A549 (cell line): ENCODE data around the gene PNISR. TPM values are rescaled to one million over a fixed set of nuclear protein-coding genes. Genes with fewer than 3 reads are reported as not detected.

Experiments
- ATAC-seq, 2 experiments: fragments of 200-7000 bp in 1 of 2; fragments of >200 bp in 1 of 2; cut with Nextera tagmentation in 1 of 2; cut with Tn5 transposase in 1 of 2; 3 replicates each; pipeline versions ENCODE4 v1.8.0 to v1.9.1; 2018 to 2020; ENCODE audit warnings: mild to moderate bottlenecking in 1 of 2, moderate library complexity in 1 of 2
- CTCF ChIA-PET: fragments of 300-600 bp; sonication (Branson Sonifier 250); formaldehyde crosslinking; extraction: SDS; loops from one replicate; lab custom pipeline; 2021; ENCODE audit warnings: antibody characterized with exemption, inconsistent platforms; lab: Yijun Ruan, JAX
- POLR2A ChIA-PET: fragments of 350-600 bp; formaldehyde crosslinking; extraction: SDS; loops from one replicate; lab custom pipeline; 2021; ENCODE audit warnings: antibody characterized with exemption, inconsistent platforms; lab: Yijun Ruan, JAX
- DNase-seq, 2 experiments: peaks; one replicate each; pipeline versions ENCODE4 v3.0.0 to v3.0.0-alpha.2; 2011 to 2016; ENCODE audit warnings: low read depth in 1 of 2, low spot score in 1 of 2
- FAIRE-seq: peaks from 2 replicates; lab custom pipeline; 2011; peaks lifted over from hg19 to GRCh38; lab: Jason Lieb, UNC
- H3K27ac ChIP-seq, 2 experiments: fragments of >200 bp; sonication (Bioruptor Twin); formaldehyde crosslinking; 3 replicates each; pipeline ENCODE4 v1.5.1; 2016 to 2017
- H3K4me1 ChIP-seq: fragments of >200 bp; sonication (Bioruptor Twin); formaldehyde crosslinking; 3 replicates; pipeline ENCODE4 v1.6.1; 2016
- H3K4me2 ChIP-seq: fragments of >200 bp; sonication (Bioruptor Twin); formaldehyde crosslinking; 3 replicates; pipeline ENCODE4 v1.6.1; 2016
- H3K4me3 ChIP-seq: fragments of >200 bp; sonication (Bioruptor Twin); formaldehyde crosslinking; 3 replicates; pipeline ENCODE4 v1.5.1; 2016
- H3K9me3 ChIP-seq: fragments of >200 bp; sonication (Bioruptor Twin); formaldehyde crosslinking; 3 replicates; pipeline ENCODE4 v1.6.1; 2016
- ATOH8 ChIP-seq: fragments of 250-450 bp; sonication (Bioruptor Pico); IDR thresholded peaks from 2 replicates; pipeline ENCODE4 v1.5.0; 2020; ENCODE audit warnings: low read depth, mild to moderate bottlenecking, moderate library complexity
- BCL3 ChIP-seq: fragments of >200 bp; sonication (Bioruptor Twin); formaldehyde crosslinking; IDR thresholded peaks from 3 replicates; pipeline ENCODE4 v1.6.1; 2016
- BHLHE40 ChIP-seq: IDR thresholded peaks from 2 replicates; pipeline ENCODE4 v1.6.1; 2012; ENCODE audit warnings: low read depth, low read length, inconsistent platforms
- CEBPB ChIP-seq, 2 experiments: fragments of >200 bp in 1 of 2; sonication (Bioruptor Twin) in 1 of 2; formaldehyde crosslinking in 1 of 2; IDR thresholded peaks; 2 replicates each; pipeline ENCODE4 v1.6.1; 2012 to 2016
- CHD4 ChIP-seq: fragments of 200-600 bp; sonication (generic); IDR thresholded peaks from 2 replicates; pipeline ENCODE4 v1.6.1; 2016; ENCODE audit warnings: antibody characterized with exemption, mild to moderate bottlenecking, borderline replicate concordance
- CTCF ChIP-seq: fragments of >200 bp; sonication (Bioruptor Twin); formaldehyde crosslinking; IDR thresholded peaks from 3 replicates; pipeline ENCODE4 v1.5.1; 2016
- EHF ChIP-seq: fragments of 250-450 bp; sonication (Bioruptor Pico); IDR thresholded peaks from 2 replicates; pipeline ENCODE4 v1.5.0; 2020; ENCODE audit warnings: mild to moderate bottlenecking
- ELK1 ChIP-seq: fragments of 150-350 bp; IDR thresholded peaks from 2 replicates; pipeline ENCODE4 v1.6.1; 2014; ENCODE audit warnings: low read depth, mild to moderate bottlenecking, low read length
- EP300 ChIP-seq, 2 experiments: fragments of >200 bp; sonication (Bioruptor Twin); formaldehyde crosslinking; IDR thresholded peaks; 2 replicates in 1 of 2; 3 replicates in 1 of 2; pipeline ENCODE4 v1.6.1; 2016 to 2017
- ESRRA ChIP-seq: fragments of 150-350 bp; IDR thresholded peaks from 2 replicates; pipeline ENCODE4 v1.6.1; 2014; ENCODE audit warnings: mild to moderate bottlenecking, low read length, borderline replicate concordance
- FOSL2 ChIP-seq, 2 experiments: fragments of 450-650 bp in 1 of 2; fragments of >200 bp in 1 of 2; sonication (Bioruptor Twin) in 1 of 2; formaldehyde crosslinking; IDR thresholded peaks; 2 replicates each; pipeline versions ENCODE4 v1.5.0 to v1.6.1; 2016 to 2020; ENCODE audit warnings: mild to moderate bottlenecking in 1 of 2, moderate library complexity in 1 of 2
- MAX ChIP-seq: IDR thresholded peaks from 2 replicates; pipeline ENCODE4 v1.6.1; 2012
- MAZ ChIP-seq: fragments of 150-350 bp; IDR thresholded peaks from 2 replicates; pipeline ENCODE4 v1.6.1; 2014; ENCODE audit warnings: antibody characterized with exemption, low read depth, low read length, borderline replicate concordance
- NPAS2 ChIP-seq: fragments of 250-450 bp; sonication (Bioruptor Pico); IDR thresholded peaks from 2 replicates; pipeline ENCODE4 v1.8.0; 2022; ENCODE audit warnings: mild to moderate bottlenecking, moderate library complexity, borderline replicate concordance
- RAD21 ChIP-seq, 2 experiments: fragments of >200 bp in 1 of 2; sonication (Bioruptor Twin) in 1 of 2; formaldehyde crosslinking in 1 of 2; IDR thresholded peaks in 1 of 2; conservative IDR thresholded peaks in 1 of 2; 2 replicates in 1 of 2; 3 replicates in 1 of 2; pipeline ENCODE4 v1.6.1; 2012 to 2018; ENCODE audit warnings: inconsistent platforms in 1 of 2
- RARB ChIP-seq: fragments of 250-450 bp; sonication (Bioruptor Pico); IDR thresholded peaks from 2 replicates; pipeline ENCODE4 v1.8.0; 2021; ENCODE audit warnings: mild to moderate bottlenecking, moderate library complexity
- SMC3 ChIP-seq: fragments of >200 bp; sonication (Bioruptor Twin); formaldehyde crosslinking; IDR thresholded peaks from 3 replicates; pipeline ENCODE4 v1.6.1; 2018; ENCODE audit warnings: inconsistent platforms
- TP53 ChIP-seq: fragments of 250-450 bp; sonication (Bioruptor Pico); IDR thresholded peaks from 2 replicates; pipeline ENCODE4 v1.5.0; 2021; ENCODE audit warnings: mild to moderate bottlenecking, moderate library complexity
- WGBS: methylation state at CpG from one replicate; pipeline ENCODE4 v1.1.6; 2017; ENCODE audit errors: missing lambda C conversion rate; 5-methylcytosine and 5-hydroxymethylcytosine counted together
- polyA plus RNA-seq, 4 experiments: library from polyadenylated mRNA; depleted of rRNA in 3 of 4; stranded (reverse); fragments of >200 nt; fragmentation: RNase III in 1 of 4; extraction: RNeasy Plus Mini Kit Qiagen cat#74134 plus additional on column Dnase treatment in 1 of 4; gene quantifications; 2 replicates in 3 of 4; 3 replicates in 1 of 4; pipeline ENCODE4 v1.2.3, GENCODE V29; 2011 to 2017

The PNISR gene
- polyA plus RNA-seq, 2 of the 4 experiments (the other 2 are of a cell fraction): 51.5 to 53.7 TPM

GRCh38 chr6:99424761-99425646, at the start of gene PNISR (continued):
- TF ChIP-seq ATOH8: no peak
- TF ChIP-seq TP53 (CRISPR knock-in tag): no peak
- TF ChIP-seq BHLHE40: no peak
- no peak for TF ChIP-seq EHF (CRISPR knock-in tag)
- no peak for TF ChIP-seq SMC3
- TF ChIP-seq CEBPB (IDR thresholded peaks at IDR 0.05): no peak
- TF ChIP-seq RARB (CRISPR knock-in tag): no peak
- 0 out of 2 replicates have a peak, but pooled peaks have one; percentile 55 for TF ChIP-seq MAZ
- TF ChIP-seq ESRRA: no peak
- TF ChIP-seq CHD4: no peak
- 0 out of 3 replicates have a peak, but pooled peaks have one; percentile 49 for TF ChIP-seq BCL3
- no peak for TF ChIP-seq CTCF
- TF ChIP-seq NPAS2: no peak

GRCh38 chr6:99473730-99474129, 48.6 kb upstream of the PNISR start:
- no peak overlapping the region for H3K4me2 ChIP-seq
- POLR2A ChIA-PET: no interaction called here
- TF ChIP-seq MAX (no peak), FOSL2 (IDR thresholded peaks at IDR 0.05) (no peak), FOSL2 (CRISPR knock-in tag; IDR thresholded peaks at IDR 0.05) (no peak), ELK1 (no peak), MAZ (no peak), RAD21 (conservative IDR thresholded peaks at IDR 0.05 in 1 of 2, IDR thresholded peaks at IDR 0.05 in 1 of 2) (no peak)
- H3K4me1 ChIP-seq: no peaks in the 10 kb centered on the region
- no peak overlapping the region for H3K27ac ChIP-seq
- CTCF ChIA-PET: interaction anchor here (0.6 to 1.1 kb wide), 2 partner anchors 140 to 340 kb away, joined by 3 read pairs; no protein-coding TSS in a partner anchor
- no peaks in the 10 kb centered on the region for H3K9me3 ChIP-seq
- DNase-seq (no peak), FAIRE-seq (no peak), ATAC-seq (no peak)
- H3K4me3 ChIP-seq: no peak overlapping the region

- WGBS: 93% methylated on average over 2 of the region's 2 CpGs
- ATAC-seq (no peak), FAIRE-seq (no peak), DNase-seq (no peak)
- Histone ChIP-seq H3K9me3 (no peaks in the 10 kb centered on the region), H3K4me1 (no peaks in the 10 kb centered on the region), H3K4me3 (no peak overlapping the region), H3K27ac (no peak overlapping the region), H3K4me2 (no peak overlapping the region)
- TF ChIP-seq ATOH8 (no peak), CTCF (no peak), EP300 (IDR thresholded peaks at IDR 0.05) (no peak), ELK1 (no peak), BCL3 (no peak)
- CTCF ChIA-PET: interaction anchor here (1.5 kb wide), 1 partner anchor 274 kb away, joined by 4 read pairs; no protein-coding TSS in a partner anchor
- POLR2A ChIA-PET: no interaction called here
Measured at GRCh38 chr6:99471638-99472037, 46.5 kb upstream of the PNISR start.
